GM18861 (cell line): ENCODE data around the gene KIAA1958.
A peak's percentile ranks its signal among the peaks of the same experiment; 100 is the strongest.
"Not testable (repeated sequence)": the region's sequence is repeated elsewhere in the genome, so short reads cannot be mapped to it uniquely, and the experiment has no call there.

Source experiments
- ATAC-seq: cut with Tn5 transposase; IDR thresholded peaks from one replicate; pipeline ENCODE4 v1.9.1; 2021; ENCODE audit not compliant: unreplicated experiment

KIAA1958 gene

GRCh38 chr9:112654282-112654681 is 167.7 kb downstream of the KIAA1958 start:
- ATAC-seq: no peak

GRCh38 chr9:112655668-112656067 is 169.0 kb downstream of the KIAA1958 start:
- ATAC-seq: no peak

- no peak for ATAC-seq
Measured at GRCh38 chr9:112659906-112660305, 173.3 kb downstream of the KIAA1958 start.

- no peak for ATAC-seq
Measured at GRCh38 chr9:112663681-112664080, 177.1 kb downstream of the KIAA1958 start.

- no peak for ATAC-seq
Measured at GRCh38 chr9:112664531-112664930, 177.9 kb downstream of the KIAA1958 start.

GRCh38 chr9:112665347-112665746 is 178.7 kb downstream of the KIAA1958 start:
- ATAC-seq: no peak

- no peak for ATAC-seq
Measured at GRCh38 chr9:112669326-112669725, 182.7 kb downstream of the KIAA1958 start.

DNA sequence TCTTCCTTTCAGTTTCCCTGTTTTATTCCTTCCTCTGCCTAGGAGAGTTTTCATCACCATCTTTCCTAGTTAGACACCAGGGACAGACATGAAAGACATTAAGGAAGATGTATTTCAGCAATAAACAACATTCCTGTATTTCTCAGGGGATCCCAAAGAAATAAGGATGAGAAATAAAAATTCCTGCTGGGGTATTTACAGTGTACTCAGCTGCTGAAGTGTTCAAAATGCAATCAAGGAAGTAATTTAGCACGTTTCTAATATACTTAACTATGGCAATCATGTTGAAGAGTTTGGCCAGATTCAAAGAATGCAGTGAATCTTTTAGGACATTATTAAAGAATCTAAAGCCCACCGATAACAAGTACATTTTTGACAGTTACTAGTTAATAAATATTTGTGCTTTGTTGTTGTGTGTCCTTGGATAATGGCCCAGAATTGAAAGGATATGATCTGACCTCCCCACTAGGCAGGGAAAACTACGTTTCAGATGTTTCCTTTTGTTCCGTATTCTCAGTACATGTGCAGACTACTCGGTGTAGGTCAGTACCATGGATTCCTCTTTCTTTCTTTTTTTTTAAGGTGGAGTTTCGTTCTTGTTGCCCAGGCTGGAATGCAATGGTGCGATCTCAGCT is 184.5 kb downstream of the KIAA1958 start:
- ATAC-seq: no peak

DNA sequence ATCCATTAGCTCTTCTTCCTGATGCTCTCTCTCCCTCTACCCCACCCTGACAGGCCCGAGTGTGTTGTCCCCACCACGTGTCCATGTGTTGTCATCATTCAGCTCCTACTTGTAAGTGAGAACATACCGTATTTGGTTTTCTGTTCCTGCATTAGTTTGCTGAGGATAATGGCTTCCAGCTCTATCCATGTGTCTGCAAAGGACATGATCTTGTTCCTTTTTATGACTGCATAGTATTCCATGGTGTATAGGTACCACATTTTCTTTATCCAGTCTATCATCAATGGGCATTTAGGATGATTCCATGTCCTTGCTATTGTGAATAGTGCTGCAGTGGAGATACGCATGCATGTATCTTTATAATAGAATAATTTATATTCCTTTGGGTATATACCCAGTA is 186.6 kb downstream of the KIAA1958 start:
- not testable (repeated sequence) for ATAC-seq

DNA sequence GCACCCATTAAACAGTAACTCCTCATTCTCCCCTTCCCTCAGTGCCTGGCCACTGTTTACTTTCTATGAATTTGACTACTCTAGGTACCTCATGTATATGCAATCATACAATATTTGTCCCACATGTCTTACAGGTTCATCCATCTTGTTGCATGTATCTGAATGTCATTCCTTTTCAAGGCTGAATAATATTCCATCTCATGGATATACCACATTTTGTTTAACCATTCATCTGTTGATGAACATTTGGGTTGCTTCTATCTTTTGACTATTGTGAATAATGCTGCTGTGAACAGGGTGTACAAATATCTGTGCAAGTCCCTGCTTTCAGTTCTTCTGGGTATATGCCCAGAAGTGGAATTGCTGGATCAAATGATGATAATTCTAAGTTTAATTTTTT is 190.4 kb downstream of the KIAA1958 start:
- no peak for ATAC-seq

DNA sequence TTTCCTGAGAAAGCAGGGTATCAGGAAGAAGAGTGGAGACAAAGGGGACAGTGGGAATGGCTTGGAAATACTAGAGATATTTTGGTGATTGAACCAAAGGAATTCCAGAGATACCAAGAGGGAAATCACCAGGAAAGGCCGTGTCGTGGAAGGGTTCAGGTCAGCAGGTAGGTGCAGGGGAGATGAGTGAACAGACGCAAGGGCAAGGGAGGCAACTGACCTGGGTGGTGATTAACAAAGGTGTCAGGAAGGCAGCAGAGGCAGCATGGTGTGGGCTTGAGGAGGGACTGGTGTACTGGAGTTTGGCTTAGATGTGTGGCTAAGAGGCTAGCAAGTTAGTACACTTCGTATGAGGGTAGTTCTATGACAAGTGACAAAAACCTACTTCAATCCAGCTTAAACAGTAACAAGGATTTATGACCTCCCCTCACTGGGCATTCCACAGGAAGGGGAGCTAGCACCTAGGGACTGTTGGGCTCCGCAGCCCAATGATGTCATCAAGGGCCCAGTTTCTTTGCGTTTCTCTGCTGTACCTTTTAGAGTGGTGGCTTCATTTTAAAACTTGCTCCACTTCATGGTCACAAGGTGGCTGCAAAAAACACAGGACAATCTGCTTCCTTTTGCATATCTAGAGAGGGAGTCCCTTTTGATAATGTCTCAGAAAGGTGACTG is 194.2 kb downstream of the KIAA1958 start:
- no peak for ATAC-seq

DNA sequence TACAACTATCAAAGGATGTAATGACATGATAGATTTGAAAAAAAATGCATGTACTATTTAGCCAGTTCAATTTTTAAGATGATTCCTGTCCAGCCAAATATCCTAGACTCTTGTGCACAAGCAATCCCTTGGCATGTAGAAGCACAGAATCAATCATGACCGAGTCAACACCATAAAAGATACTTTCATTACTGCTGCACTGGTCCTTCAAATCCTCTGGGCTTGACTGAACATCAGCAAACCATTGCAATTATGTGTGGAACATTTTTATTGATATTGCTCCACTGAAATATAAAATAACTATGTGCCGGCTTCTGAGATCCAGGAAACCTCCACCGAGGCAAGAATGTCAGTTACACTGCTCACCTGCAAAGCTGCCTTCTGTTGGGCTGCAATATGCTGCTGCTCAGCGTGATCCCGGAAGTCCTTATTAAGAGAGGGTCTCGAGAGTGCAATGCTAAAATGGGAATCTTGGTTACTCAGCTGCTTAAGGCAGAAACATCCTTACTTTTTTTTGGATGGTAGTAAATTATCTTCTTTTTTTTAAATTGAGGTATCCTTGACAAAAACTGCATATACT is 202.6 kb downstream of the KIAA1958 start:
- no peak for ATAC-seq

GRCh38 chr9:112694706-112695555 is 208.3 kb downstream of the KIAA1958 start:
- ATAC-seq: no peak

GRCh38 chr9:112696461-112696860 is 209.8 kb downstream of the KIAA1958 start:
- ATAC-seq: no peak

GRCh38 chr9:112699230-112699629 is 212.6 kb downstream of the KIAA1958 start:
- ATAC-seq: peak; percentile 75

DNA sequence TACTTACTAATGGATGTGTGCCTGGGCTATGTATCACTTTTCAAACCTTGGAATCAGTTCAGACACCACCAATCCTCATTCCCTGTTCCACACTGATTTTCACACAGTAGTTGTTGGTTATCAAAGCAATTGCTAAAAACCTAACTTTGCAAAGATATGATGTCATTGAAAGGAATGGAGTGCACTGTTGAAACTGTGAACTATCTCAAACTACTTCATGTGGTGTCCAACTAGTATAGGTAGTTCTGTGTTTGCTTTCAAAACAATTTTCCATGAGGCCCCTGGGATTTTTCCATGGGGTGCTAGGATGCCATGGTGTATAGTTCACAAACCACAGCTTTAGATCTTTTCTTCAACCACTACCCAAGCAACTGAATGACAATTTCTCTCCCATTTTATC is 213.5 kb downstream of the KIAA1958 start:
- no peak for ATAC-seq

GRCh38 chr9:112703304-112703703 is 216.7 kb downstream of the KIAA1958 start:
- no peak for ATAC-seq

DNA sequence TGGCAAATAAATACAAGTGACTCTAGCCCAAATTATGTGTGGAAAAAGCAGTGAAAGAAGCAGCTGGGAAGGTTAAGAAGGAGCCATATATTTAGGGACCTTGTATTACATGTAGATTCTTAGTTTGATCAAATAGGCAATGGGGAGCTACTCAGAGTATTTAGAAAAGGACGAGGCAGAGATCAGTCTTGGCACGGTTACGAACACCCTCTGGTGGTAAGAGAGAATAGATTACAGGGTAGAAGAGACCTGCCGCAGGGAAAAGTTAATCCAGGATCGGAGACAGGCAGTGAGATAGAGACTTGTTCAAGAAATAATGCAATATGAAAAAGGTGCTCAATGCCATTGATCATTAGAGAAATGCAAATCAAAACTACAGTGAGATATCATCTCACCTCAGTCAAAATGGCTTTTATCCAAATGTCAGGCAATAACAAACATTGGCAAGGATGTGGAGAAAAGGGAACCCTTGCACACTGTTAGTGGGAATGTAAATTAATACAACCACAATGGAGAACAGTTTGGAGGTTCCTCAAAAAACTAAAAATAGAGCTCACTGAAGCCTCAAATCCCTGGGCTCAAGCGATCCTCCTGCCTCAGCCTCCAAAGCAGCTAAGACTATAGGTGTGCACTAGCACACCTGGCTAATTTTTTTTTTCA is 219.3 kb downstream of the KIAA1958 start:
- no peak for ATAC-seq

DNA sequence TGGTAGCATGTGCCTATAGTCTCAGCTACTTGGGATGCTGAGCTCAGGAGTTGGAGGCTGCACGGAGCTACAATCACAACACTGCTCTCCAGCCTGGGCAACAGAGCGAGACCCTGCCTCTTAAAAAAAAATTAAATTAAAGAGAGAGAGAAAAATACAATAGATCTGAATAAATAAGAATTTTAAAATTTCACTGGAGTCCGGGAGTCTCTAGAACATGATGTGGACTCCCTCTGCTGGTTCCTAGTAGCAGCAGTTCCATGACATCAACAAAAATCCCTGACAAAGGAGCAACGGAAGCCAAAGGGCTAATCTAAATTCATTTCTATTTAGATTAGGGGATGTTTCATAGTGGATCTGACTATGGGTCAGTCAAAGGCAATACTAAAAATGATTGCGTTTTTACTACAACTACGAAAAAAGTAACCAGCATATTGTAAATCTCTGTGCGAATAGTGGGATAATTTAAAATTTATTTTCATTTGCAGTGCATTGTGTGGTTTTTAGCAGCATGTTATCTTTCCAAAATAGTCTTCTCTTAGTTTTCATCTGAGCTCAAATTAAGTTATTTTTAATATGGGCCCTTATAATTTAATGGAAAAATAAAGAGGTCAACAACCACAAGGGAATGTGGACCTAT is 224.5 kb downstream of the KIAA1958 start:
- no peak for ATAC-seq

DNA sequence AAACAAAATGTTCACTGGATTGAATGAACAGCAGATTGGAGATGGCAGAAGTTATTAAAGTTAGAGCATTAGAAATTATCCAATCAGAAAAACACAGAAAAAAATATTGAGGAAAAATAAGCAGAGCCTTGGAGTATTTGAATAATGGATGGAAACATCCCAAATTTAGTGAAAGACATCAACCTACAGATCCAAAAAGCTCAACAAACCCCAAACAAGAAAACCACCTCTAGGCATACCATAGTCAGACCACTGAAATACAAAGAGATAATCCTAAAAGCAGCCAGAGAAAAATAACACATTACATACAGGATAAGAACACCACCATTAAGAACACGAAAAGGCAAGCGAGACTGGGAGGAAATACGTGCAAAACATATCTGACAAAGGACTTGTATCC is 226.1 kb downstream of the KIAA1958 start:
- no peak for ATAC-seq
